B cell (primary cell): ENCODE data around the gene MAPK10. TPM values are rescaled to one million over a fixed set of nuclear protein-coding genes. Genes with fewer than 3 reads are reported as not detected.
A peak's percentile ranks its signal among the peaks of the same experiment; 100 is the strongest.

Experiments
- ATAC-seq: fragments of 200-7000 bp; cut with Tn5 transposase; one replicate; pipeline ENCODE4 v1.10.0; 2021; ENCODE audit warnings: low read depth, mild to moderate bottlenecking, moderate number of reproducible peaks, moderate library complexity
- CTCF ChIA-PET: fragments of 350-600 bp; sonication (Branson Sonifier 250); formaldehyde crosslinking; loops from one replicate; lab custom pipeline; 2021; ENCODE audit warnings: antibody characterized with exemption, inconsistent platforms; lab: Charles Lee
- POLR2A ChIA-PET: fragments of 350-600 bp; sonication (Branson Sonifier 250); formaldehyde crosslinking; loops from one replicate; lab custom pipeline; 2021; ENCODE audit warnings: antibody characterized with exemption; lab: Charles Lee
- DNase-seq: peaks from one replicate; pipeline ENCODE4 v3.0.0; 2013
- H2AFZ ChIP-seq: 2 replicates; pipeline ENCODE4 v1.6.1; 2012; ENCODE audit warnings: mild to moderate bottlenecking, low read depth, low read length; ENCODE audit not compliant: insufficient read depth, poor library complexity, severe bottlenecking
- H3K27ac ChIP-seq, 2 donors: 1 replicate in 1 of 2; 2 replicates in 1 of 2; pipeline ENCODE4 v1.5.1; 2012 to 2013; ENCODE audit warnings: low read length in 2 of 2, mild to moderate bottlenecking in 2 of 2, moderate library complexity in 1 of 2
- H3K27me3 ChIP-seq, 4 experiments: fragments of 200-600 bp in 1 of 4; sonication (generic) in 1 of 4; replicated peaks in 1 of 4; 1 replicate in 2 of 4; 2 replicates in 2 of 4; pipeline versions ENCODE4 v1.6.1 to v1.7.0; 2013 to 2016; ENCODE audit warnings: low read length in 3 of 4, mild to moderate bottlenecking in 2 of 4, mixed read lengths in 1 of 4, moderate library complexity in 1 of 4; ENCODE audit not compliant: insufficient read depth in 4 of 4, control insufficient read depth in 3 of 4; ENCODE audit errors: control extremely low read depth in 1 of 4
- H3K36me3 ChIP-seq, 2 experiments: replicated peaks in 1 of 2; 1 replicate in 1 of 2; 2 replicates in 1 of 2; pipeline versions ENCODE4 v1.6.1 to v1.7.1; 2013; ENCODE audit warnings: low read length in 1 of 2; ENCODE audit not compliant: insufficient read depth in 2 of 2, control insufficient read depth in 1 of 2; ENCODE audit errors: control extremely low read depth in 1 of 2, extremely low read depth in 1 of 2
- H3K4me1 ChIP-seq, 2 donors: fragments of 200-600 bp in 1 of 2; sonication (generic) in 1 of 2; 1 replicate in 1 of 2; 2 replicates in 1 of 2; pipeline versions ENCODE4 v1.5.1 to v1.6.1; 2013 to 2017; ENCODE audit warnings: low read length in 2 of 2; ENCODE audit not compliant: control insufficient read depth in 2 of 2, insufficient read depth in 2 of 2
- H3K4me2 ChIP-seq: replicated peaks from 2 replicates; pipeline ENCODE3; 2012; ENCODE audit warnings: mild to moderate bottlenecking, low read depth, low read length; ENCODE audit not compliant: poor library complexity, severe bottlenecking
- H3K4me3 ChIP-seq, 5 experiments: fragments of 200-600 bp in 1 of 5; sonication (generic) in 1 of 5; 1 replicate in 3 of 5; 2 replicates in 2 of 5; pipeline versions ENCODE4 v1.5.1 to v1.7.0; 2011 to 2016; ENCODE audit warnings: low read length in 4 of 5, mild to moderate bottlenecking in 4 of 5, low read depth in 2 of 5, control low read depth in 1 of 5, moderate library complexity in 1 of 5; ENCODE audit not compliant: insufficient read depth in 1 of 5; ENCODE audit errors: control extremely low read depth in 1 of 5, extremely low read depth in 1 of 5
- H3K79me2 ChIP-seq: fragments of 200-600 bp; sonication (generic); one replicate; pipeline ENCODE4 v1.6.0; 2016; ENCODE audit warnings: low read length; ENCODE audit not compliant: control insufficient read depth, insufficient read depth
- H3K9ac ChIP-seq: fragments of 200-600 bp; sonication (generic); 2 replicates; pipeline ENCODE4 v1.6.1; 2017; ENCODE audit warnings: mild to moderate bottlenecking, low read length, moderate library complexity
- H3K9me3 ChIP-seq, 3 donors: one replicate each; pipeline versions ENCODE4 v1.6.1 to v1.7.1; 2013; ENCODE audit warnings: low read length in 2 of 3; ENCODE audit not compliant: control insufficient read depth in 2 of 3, insufficient read depth in 1 of 3; ENCODE audit errors: control extremely low read depth in 1 of 3
- H4K20me1 ChIP-seq: 2 replicates; pipeline ENCODE4 v1.6.0; 2012; ENCODE audit warnings: mild to moderate bottlenecking, low read length; ENCODE audit not compliant: insufficient read depth, control insufficient read depth, poor library complexity, severe bottlenecking
- H3K27ac Mint-ChIP-seq: one replicate; pipeline ENCODE4 v1.8.0; 2021; ENCODE audit warnings: mixed read lengths
- H3K27me3 Mint-ChIP-seq: one replicate; pipeline ENCODE4 v1.8.0; 2021; ENCODE audit warnings: mixed read lengths
- H3K4me1 Mint-ChIP-seq: one replicate; pipeline ENCODE4 v1.8.0; 2021; ENCODE audit warnings: mixed read lengths
- H3K4me3 Mint-ChIP-seq: one replicate; pipeline ENCODE4 v1.8.0; 2021; ENCODE audit warnings: mixed read lengths
- H3K9me3 Mint-ChIP-seq: one replicate; pipeline ENCODE4 v1.8.0; 2022; ENCODE audit warnings: mixed read lengths; ENCODE audit not compliant: insufficient read depth
- CTCF ChIP-seq: fragments of 200-600 bp; IDR thresholded peaks from one replicate; pipeline ENCODE4 v1.8.0; 2022; ENCODE audit warnings: antibody characterized with exemption, mild to moderate bottlenecking
- EZH2 ChIP-seq: IDR thresholded peaks from 2 replicates; pipeline ENCODE4 v1.6.1; 2012; ENCODE audit warnings: borderline replicate concordance, low read depth, mild to moderate bottlenecking, moderate library complexity, low read length; ENCODE audit not compliant: insufficient read depth, poor library complexity, severe bottlenecking
- WGBS: methylation state at CpG from one replicate; pipeline ENCODE4 v1.1.5; 2013; ENCODE audit warnings: missing lambda C conversion rate; ENCODE audit not compliant: insufficient coverage; 5-methylcytosine and 5-hydroxymethylcytosine counted together
- intact Hi-C: fragments of 100-400 bp; cut with micrococcal nuclease; formaldehyde crosslinking; loops from one replicate; pipeline ENCODE4 v1.10.0; 2022
- polyA plus RNA-seq: library from polyadenylated mRNA; depleted of rRNA; stranded (reverse); fragments of >200 nt; gene quantifications from 2 replicates; pipeline ENCODE4 v1.2.3, GENCODE V29; 2012
- total RNA-seq, 2 donors: library from RNA; stranded (reverse); fragments of 120-200 nt in 1 of 2; gene quantifications; 1 replicate in 1 of 2; 2 replicates in 1 of 2; pipeline versions ENCODE4 v1.2.3 to v1.2.4, GENCODE V29; 2013 to 2022

The MAPK10 gene
- total and polyA plus RNA-seq, 2 donors (not counting 1 experiment from before 2014, with no cell fraction given): 0.03 to 3.1 TPM

DNA sequence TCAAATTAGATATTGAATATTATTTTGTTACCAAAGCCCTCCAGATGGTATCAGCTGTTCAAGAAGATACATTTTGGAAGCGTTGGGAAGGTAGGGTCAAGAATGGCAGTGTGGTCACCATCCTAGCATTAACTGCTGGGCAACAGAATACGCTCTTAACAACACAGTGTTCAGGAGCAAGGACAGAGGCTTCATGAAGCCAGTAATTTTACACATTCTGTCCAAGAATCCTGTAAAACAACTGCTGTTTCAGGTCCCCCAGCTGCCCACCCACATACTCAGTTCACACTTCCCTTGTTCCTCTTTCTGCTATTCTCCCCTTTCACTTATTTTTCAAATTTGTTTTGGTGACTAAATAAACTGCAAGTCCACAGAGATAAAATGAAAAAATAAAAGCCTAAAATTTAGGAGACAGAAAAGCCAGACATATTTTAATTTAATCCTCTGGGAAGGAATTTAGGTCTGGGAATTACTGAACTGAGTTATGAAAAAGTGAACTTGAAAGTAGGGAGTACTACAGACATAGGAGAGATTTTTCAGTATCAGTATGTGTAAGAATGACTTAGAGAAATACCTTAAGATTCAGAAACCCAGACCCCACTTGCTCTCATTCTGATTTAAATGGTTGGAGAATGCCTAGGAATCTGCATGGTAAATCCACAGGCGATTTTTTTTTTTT, 406.7 kb downstream of the MAPK10 start:
- no peak overlapping the region for H3K4me2 ChIP-seq
- H3K4me3 ChIP-seq: no peak overlapping the region
- H3K9ac ChIP-seq: no peak overlapping the region
- peaks cover 3% of the 10 kb centered on the region for H3K79me2 ChIP-seq
- no peaks in the 10 kb centered on the region for H3K9me3 Mint-ChIP-seq
- peaks cover 3% of the 10 kb centered on the region for H4K20me1 ChIP-seq
- WGBS: 86% methylated on average over 3 of the region's 3 CpGs
- H3K9me3 ChIP-seq: no peaks in the 10 kb centered on the region
- H3K4me1 ChIP-seq: no peaks in the 10 kb centered on the region
- intact Hi-C loops: no loop called here
- no peak for TF ChIP-seq CTCF
- no peak for TF ChIP-seq EZH2
- no peak overlapping the region for H2AFZ ChIP-seq
- no peaks in the 10 kb centered on the region for H3K27me3 Mint-ChIP-seq
- peaks cover 2% of the 10 kb centered on the region for H3K4me1 Mint-ChIP-seq
- POLR2A ChIA-PET: no interaction called here
- no peak overlapping the region for H3K27ac Mint-ChIP-seq
- DNase-seq (peak; percentile 7), ATAC-seq (no peak)
- CTCF ChIA-PET: interaction anchor here (1.2 kb wide), 1 partner anchor 16 kb away, joined by 3 read pairs; no protein-coding TSS in a partner anchor
- peaks cover 0 to 22% of the 10 kb centered on the region in 2 experiments for H3K36me3 ChIP-seq
- H3K27me3 ChIP-seq: no peaks in the 10 kb centered on the region
- no peak overlapping the region for H3K27ac ChIP-seq
- H3K4me3 Mint-ChIP-seq: no peak overlapping the region

DNA sequence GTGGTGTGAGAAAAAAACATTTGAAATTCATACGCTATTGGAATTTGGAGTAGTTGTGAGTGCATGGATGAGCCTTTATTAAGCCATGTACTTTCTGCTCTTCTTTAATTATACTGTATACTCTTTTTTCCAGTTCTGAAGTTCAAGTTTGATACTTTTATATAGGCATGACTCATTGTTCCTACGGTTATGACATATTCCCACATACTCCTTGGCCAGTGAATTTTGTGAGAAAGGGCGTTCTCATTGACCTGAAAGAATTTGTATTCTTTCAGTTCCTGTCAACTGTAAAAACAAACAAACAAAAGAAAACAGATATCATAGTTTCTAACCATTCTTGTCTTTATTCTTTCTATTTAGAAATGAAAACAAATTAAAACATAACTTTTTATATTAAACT, 407.3 kb downstream of the MAPK10 start:
- ATAC-seq (no peak), DNase-seq (no peak)
- Histone ChIP-seq H4K20me1 (peaks cover 3% of the 10 kb centered on the region), H3K9ac (no peak overlapping the region), H3K27me3 (no peaks in the 10 kb centered on the region), H3K79me2 (peaks cover 3% of the 10 kb centered on the region), H3K4me1 (no peaks in the 10 kb centered on the region), H2AFZ (no peak overlapping the region), H3K36me3 (peaks cover 0 to 24% of the 10 kb centered on the region in 2 experiments), H3K9me3 (no peaks in the 10 kb centered on the region), H3K27ac (no peak overlapping the region), H3K4me2 (no peak overlapping the region), H3K4me3 (no peak overlapping the region)
- H3K9me3 Mint-ChIP-seq: no peaks in the 10 kb centered on the region
- H3K27ac Mint-ChIP-seq: no peak overlapping the region
- H3K27me3 Mint-ChIP-seq: no peaks in the 10 kb centered on the region
- ChIA-PET CTCF (no interaction called here), POLR2A (no interaction called here)
- intact Hi-C loops: no loop called here
- WGBS: no CpG with 5 or more reads among the region's 3 CpGs
- TF ChIP-seq EZH2 (no peak), CTCF (no peak)
- H3K4me3 Mint-ChIP-seq: no peak overlapping the region
- H3K4me1 Mint-ChIP-seq: peaks cover 2% of the 10 kb centered on the region
